Measurements from ENCODE around the gene HGF. TPM values are rescaled to one million over a fixed set of nuclear protein-coding genes. Genes with fewer than 3 reads are reported as not detected.

The HGF gene
- polyA plus RNA-seq, 1 donor, result 7.5 TPM

DNA sequence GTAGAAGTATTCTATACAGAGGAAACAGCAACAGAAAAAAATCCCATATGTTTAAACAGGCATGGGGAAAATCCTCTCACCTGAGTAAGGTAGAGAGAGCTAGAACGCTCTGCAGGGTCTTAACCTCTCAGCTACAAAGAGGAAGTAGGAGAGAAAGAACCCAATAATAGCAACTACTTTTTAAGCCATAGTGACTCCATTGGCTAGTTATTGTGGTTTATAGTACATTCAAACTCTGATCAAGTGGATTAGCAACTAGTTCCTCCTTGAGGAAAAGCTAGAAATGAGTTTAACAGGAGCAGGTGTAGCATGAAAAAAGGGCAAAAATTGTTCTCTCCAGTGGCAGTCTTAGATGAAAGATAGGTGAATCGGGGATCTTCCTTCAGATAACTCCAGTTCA, 89.7 kb downstream of the HGF start:
- DNase-seq, result no peak

DNA sequence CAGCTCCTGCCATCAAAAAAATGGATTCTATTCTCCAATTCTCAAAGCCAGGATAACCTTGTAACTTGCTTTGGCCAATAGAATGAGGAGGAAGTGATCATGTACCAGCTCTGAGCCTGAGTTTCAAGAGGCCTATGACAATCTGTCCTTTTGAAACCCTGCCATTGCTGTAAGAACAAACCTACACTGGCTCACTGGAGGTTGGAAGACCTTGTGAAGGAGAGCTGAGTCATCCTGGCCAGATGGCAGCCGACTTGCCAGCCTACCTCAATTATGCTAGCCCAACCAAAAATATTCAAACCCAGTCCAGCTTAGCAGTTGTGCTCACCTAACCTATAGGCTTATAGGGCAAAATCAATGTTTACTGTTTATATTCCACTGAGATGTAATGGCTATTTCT, 93.0 kb downstream of the HGF start:
- DNase-seq, result no peak

DNA sequence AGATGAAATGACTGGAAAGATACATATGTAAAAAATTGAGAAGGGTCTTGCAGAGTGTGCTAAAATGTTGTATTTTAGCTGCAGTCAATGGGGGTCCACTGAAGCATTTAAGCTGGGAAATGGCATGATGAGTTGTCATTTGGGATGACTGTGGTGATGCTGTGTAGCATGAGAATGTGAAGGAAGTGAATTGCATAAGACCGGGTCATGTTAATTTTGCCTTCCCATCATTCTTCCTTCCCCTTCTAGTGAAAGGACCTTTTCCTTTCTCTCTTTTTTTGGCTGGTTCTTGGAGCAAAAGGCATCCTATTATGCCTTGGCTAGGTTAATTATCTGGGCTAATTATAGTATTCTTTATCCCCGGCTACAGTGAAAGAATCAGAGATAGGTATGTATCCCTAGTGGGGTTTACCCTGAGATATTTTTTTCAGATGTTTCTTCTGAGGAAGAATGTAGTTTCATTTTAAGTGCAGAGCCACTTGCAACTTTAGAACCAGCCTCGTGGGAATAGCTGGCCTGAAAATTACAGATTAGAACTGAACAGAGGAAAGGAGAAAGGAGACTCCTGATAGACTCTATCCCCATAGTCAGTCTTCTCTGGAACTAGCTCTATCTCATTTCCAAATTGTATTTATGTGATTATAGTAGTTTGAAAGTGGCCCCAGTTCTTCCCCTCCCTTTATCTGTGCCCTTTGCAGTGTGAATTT, 93.6 kb downstream of the HGF start:
- no peak for DNase-seq

DNA sequence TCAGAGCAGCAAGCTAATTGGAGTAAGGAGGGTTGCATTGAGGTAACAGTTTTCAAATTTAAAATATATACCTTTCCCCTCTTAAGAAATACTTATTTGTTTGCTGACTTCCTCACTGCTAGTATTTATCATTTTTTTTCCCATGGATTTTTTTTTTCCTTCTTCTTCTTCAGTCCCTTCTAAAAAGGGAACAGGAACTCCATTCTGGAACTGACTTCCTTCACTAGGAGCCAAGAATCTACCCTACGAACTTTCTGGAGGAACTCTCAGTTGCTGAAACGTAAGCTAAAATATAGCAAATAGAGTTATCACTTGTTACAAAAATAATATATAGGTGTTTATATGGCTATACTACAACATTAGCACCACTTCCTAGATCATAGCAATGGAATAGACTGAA, 95.4 kb downstream of the HGF start:
- no peak for DNase-seq

DNA sequence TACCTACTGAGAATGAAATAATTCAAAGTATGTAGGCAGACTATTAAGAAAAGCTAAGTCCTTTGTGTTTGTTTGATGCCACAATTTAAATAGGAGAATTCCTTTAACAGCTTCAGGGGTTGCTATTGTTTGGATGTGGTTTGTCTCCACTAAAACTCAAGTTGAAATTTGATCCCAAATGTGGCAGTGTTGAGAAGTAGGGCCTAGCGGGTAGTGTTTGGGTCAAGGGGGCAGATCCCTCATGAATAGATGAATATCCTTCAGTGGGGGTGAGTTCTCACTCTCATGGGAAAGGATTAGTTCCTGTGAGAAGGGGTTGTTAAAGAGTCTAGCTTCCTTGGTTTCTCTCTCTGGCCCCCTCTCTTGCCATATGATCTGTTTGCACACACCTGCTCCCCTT, 97.0 kb downstream of the HGF start:
- DNase-seq, result no peak

DNA sequence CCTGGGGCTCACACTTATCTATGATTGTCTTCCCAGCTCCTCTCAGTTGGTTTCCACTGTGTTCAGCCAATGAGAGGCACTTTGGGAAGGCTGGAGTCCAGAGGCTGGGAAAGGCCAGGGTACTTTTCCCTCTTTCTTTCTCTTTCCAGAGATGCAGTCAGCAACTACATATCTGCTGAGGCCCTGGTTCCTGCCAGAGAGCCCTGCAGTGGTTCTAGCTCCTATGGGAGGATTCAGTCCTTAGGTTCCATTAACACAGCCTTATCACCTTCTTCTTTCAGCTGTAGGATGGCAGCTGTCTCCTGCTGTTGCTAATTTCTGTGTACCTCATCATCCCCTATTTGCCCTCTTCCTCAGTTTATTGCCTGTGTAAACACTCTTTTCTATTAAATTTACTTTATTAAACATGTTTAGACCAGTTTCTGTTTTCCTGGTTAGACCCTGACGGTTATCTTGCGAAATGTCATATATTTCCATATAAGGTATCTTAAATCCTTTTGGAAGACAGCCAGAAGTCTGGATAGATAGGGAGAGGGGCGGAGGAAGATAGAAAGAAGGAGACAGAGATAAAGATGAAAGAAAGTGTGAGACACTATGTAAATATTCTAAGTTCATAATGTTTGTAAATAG, 100.3 kb downstream of the HGF start:
- no peak for DNase-seq

DNA sequence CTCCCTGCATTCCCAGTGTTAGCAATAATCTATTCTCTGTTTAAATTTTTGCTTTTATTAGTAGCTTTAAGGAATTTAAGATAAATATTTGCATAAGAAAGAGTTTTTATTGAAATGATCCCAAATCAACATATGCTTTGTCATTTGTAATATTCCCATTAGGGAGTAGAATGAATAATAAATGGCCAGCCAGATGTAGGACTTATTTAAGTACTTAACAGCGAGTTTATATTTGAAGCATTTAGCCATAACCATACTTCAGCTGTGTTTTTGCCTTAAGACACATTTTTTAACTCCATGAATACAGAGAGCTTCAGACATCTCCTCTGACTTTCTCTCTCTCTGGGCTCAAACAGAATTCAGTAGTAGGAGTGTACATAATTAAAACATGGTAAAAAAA, 103.6 kb downstream of the HGF start:
- no peak for DNase-seq

DNA sequence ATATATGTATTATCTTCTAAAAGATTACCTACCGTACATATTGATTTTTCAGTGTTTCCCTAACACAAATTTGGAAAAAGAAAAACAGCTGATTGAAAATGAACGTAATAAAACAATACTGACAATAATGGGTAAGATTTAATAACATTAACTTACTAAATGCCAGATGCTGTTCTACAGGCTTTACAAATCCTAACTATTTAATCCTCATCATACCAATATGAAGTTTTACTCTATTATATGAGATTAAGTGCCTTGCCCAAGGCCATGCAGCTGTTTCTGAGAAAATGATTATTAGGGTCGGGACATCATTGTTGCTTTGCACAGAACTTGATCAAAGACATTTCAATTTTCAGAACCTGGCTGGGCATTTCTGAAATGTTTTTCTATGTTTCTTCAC, 104.6 kb downstream of the HGF start:
- no peak for DNase-seq

DNA sequence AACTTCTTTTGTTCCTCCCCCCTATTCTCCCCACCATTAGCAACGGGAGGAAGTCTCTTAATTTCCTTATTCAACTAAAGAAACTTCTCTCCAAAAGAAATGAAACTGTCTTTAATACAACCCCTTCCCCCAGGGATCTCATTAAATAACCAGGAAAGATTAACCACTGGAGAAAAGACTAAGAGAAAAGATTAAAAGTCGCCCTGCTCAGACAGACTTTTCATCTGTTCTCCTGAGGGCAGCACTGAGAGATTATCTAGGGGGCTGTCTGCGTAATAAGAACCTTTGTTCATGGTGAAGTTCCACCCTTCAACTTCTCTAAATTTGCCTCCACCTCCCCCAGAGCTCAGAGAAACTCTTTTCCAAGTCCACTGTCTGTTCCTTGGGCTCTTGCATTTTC, 105.5 kb downstream of the HGF start:
- DNase-seq, result no peak

DNA sequence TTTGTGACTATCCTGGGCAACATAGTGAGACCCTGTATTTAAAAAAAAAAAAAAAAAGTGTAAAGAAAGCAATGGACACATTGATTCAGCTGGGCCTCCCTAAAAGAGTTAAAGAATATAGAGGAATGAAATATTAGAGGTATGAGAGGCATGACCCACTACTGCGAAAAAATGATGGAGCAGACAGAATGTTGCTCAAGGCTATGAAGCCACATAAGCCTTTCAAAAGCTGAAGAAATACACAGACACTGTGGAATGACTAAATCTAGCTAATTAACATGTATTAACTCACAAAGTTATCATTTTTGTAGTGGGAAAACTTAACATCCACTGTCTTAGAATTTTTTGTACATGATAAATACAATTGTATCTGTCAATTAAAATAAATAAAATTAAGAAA, 107.3 kb downstream of the HGF start:
- no peak for DNase-seq

DNA sequence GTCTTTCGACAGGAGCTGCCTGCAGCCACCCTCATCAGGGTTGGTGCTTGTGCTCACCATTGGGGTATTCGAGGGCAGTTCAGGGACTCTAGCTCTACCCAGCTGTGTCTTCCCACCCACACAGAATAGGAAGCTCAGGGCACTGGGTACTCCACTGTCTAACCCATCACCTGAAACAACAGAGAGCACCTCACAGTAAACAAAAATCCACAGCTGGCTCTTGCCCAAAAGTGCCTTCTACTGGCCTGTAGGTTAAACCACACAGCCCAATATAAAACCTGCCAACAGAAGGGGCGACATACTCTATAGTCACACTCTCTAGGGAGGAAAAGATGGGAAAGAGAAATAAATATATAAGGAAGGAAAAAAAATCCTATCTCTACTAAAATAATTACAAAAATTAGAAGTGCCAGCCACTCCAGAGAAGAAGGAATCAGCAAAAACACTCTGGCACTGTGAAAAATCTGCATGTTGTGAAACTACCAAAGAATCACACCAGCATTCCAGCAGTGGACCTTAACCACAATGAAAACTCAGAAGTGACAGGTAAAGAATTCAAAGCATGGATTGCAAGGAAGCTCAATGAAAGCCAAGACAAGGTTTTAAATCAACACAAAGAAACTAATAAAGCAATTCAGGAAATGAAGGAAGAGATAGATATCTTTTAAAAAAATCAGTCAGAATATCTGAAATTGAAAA, 110.0 kb downstream of the HGF start:
- DNase-seq, result no peak

DNA sequence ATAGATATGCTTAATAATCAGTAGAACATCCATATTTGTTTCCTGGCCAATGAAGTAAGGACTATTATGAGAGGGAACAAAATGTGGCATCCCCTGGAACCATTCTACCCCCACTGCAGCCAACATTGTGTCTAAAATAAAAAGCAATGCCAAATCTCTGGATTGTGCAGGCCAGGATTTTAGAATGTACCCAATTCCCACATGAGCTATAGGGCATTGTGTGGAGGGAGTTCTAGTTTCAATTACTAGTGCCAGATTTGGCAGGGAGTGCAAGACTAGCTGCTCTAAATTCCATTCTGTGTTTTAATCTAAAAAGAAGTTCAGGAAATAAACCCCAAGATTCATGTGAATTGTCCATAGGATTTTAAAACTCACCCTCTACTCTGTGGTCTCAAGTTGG, 112.3 kb downstream of the HGF start:
- no peak for DNase-seq

DNA sequence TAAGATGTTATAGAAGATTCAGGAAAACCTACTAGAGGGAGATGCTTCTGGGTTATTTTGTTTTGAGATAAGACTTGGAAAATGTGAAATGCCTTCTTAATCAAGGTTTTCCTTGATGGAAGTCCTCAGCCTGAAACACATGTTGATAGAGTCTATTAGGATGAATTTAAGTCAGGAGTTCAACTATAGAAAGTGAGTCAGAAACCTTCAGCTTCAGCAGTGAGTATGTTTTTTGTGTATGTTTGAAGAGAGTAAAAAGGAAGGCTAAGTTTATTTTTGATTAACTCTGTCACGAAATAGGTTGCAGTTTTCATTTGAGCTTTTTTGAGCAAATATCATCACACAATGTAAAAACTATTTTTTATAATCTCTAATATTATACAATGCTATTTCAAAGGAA, 114.6 kb downstream of the HGF start:
- DNase-seq, result no peak

DNA sequence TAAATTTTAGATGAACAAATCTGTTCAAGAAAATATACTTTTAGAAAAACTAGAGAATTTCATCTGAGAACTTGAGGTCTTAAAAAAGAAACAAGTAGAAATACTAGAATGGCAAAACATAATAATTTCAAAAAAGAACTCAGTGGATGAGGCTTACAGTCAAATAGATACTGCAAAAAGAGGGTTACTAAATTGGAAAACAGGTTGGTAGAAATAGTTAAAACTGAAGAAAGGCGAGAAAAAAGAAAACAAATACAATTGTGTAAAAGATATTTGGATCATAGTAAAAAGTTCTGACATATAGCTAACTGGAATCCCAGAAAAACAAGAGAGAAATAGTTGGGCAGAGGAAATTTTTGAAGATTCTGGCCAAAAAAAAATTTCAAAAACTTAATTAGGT, 117.6 kb downstream of the HGF start:
- DNase-seq, result no peak

All from hindlimb muscle (tissue), 1 donor.